GM23338 (cell line): Measurements from ENCODE around the gene KCNT2. TPM values are rescaled to one million over a fixed set of nuclear protein-coding genes. Genes with fewer than 3 reads are reported as not detected.

Experiments
- ATAC-seq: fragments of 200-7000 bp; cut with Tn5 transposase; 3 replicates; pipeline ENCODE4 v1.9.1; 2020
- DNase-seq: peaks from one replicate; pipeline ENCODE4 v3.0.0-alpha.2; 2015; ENCODE audit warnings: low spot score
- H2AFZ ChIP-seq: fragments of 200-600 bp; sonication (generic); 2 replicates; pipeline ENCODE4 v1.8.0; 2016; ENCODE audit warnings: antibody characterized with exemption, mild to moderate bottlenecking, moderate library complexity
- H3F3A ChIP-seq: fragments of 200-600 bp; sonication (generic); replicated peaks from 2 replicates; pipeline ENCODE4 v1.8.0; 2017; ENCODE audit warnings: antibody characterized with exemption, mixed run types, low read depth
- H3K27ac ChIP-seq: fragments of 200-600 bp; sonication (generic); 2 replicates; pipeline ENCODE4 v1.6.1; 2016; ENCODE audit warnings: low read depth
- H3K27me3 ChIP-seq: fragments of 200-600 bp; sonication (generic); 2 replicates; pipeline ENCODE4 v1.8.0; 2016; ENCODE audit warnings: mild to moderate bottlenecking, mixed run types, moderate library complexity; ENCODE audit not compliant: insufficient read depth
- H3K36me3 ChIP-seq: fragments of 200-600 bp; sonication (generic); 2 replicates; pipeline ENCODE4 v1.8.0; 2016; ENCODE audit warnings: mild to moderate bottlenecking; ENCODE audit not compliant: insufficient read depth
- H3K4me1 ChIP-seq: fragments of 200-600 bp; sonication (generic); 2 replicates; pipeline ENCODE4 v1.8.0; 2016; ENCODE audit warnings: mild to moderate bottlenecking, moderate library complexity; ENCODE audit not compliant: insufficient read depth
- H3K4me2 ChIP-seq: fragments of 200-600 bp; sonication (generic); 2 replicates; pipeline ENCODE4 v1.7.1; 2017; ENCODE audit warnings: mixed run types
- H3K4me3 ChIP-seq: fragments of 200-600 bp; sonication (generic); 2 replicates; pipeline ENCODE4 v1.6.1; 2016; ENCODE audit warnings: mixed run types
- H3K79me2 ChIP-seq: fragments of 200-600 bp; sonication (generic); replicated peaks from 2 replicates; pipeline ENCODE4 v1.8.0; 2017; ENCODE audit warnings: mild to moderate bottlenecking; ENCODE audit not compliant: insufficient read depth
- H3K9me2 ChIP-seq: fragments of 200-600 bp; sonication (generic); 2 replicates; pipeline ENCODE4 v1.8.0; 2017; ENCODE audit not compliant: insufficient read depth
- H4K20me1 ChIP-seq: fragments of 200-600 bp; sonication (generic); replicated peaks from 2 replicates; pipeline ENCODE4 v1.8.0; 2017; ENCODE audit warnings: mild to moderate bottlenecking; ENCODE audit not compliant: insufficient read depth
- H3K27ac Mint-ChIP-seq: 2 replicates; pipeline ENCODE4 v1.8.0; 2020; ENCODE audit warnings: inconsistent platforms, mild to moderate bottlenecking, moderate library complexity, mixed read lengths
- H3K27me3 Mint-ChIP-seq: 3 replicates; pipeline ENCODE4 v1.8.0; 2022; ENCODE audit warnings: low read depth, mild to moderate bottlenecking, moderate library complexity, mixed read lengths, inconsistent platforms; ENCODE audit not compliant: insufficient read depth, poor library complexity
- H3K36me3 Mint-ChIP-seq: 3 replicates; pipeline ENCODE4 v1.8.0; 2021; ENCODE audit warnings: low read depth, mild to moderate bottlenecking, inconsistent platforms, moderate library complexity, mixed read lengths
- H3K4me1 Mint-ChIP-seq: 3 replicates; pipeline ENCODE4 v1.8.0; 2020; ENCODE audit warnings: mild to moderate bottlenecking, inconsistent platforms, mixed read lengths
- H3K4me3 Mint-ChIP-seq: 3 replicates; pipeline ENCODE4 v1.8.0; 2021; ENCODE audit warnings: moderate library complexity, mild to moderate bottlenecking, inconsistent platforms, mixed read lengths
- H3K9me3 Mint-ChIP-seq: 3 replicates; pipeline ENCODE4 v1.8.0; 2020; ENCODE audit warnings: moderate library complexity, mild to moderate bottlenecking, inconsistent platforms, mixed read lengths
- CREB1 ChIP-seq: fragments of 250-450 bp; sonication (Bioruptor Pico); IDR thresholded peaks from 2 replicates; pipeline ENCODE4 v1.5.0; 2020; ENCODE audit warnings: low read depth, mild to moderate bottlenecking, moderate library complexity
- EZH2 ChIP-seq: fragments of 200-600 bp; sonication (generic); IDR thresholded peaks from one replicate; pipeline ENCODE4 v1.8.0; 2017; ENCODE audit warnings: antibody characterized with exemption, mild to moderate bottlenecking, low read depth; ENCODE audit not compliant: unreplicated experiment
- EZH2phosphoT487 ChIP-seq: fragments of 200-600 bp; sonication (generic); IDR thresholded peaks from one replicate; pipeline ENCODE4 v1.8.1; 2018; ENCODE audit warnings: antibody characterized with exemption; ENCODE audit not compliant: unreplicated experiment
- JUNB ChIP-seq: IDR thresholded peaks from one replicate; pipeline ENCODE4 v1.6.1; 2016; ENCODE audit warnings: antibody characterized with exemption; ENCODE audit not compliant: unreplicated experiment
- NANOG ChIP-seq: IDR thresholded peaks from 2 replicates; pipeline ENCODE4 v1.6.1; 2016; ENCODE audit warnings: antibody characterized with exemption, borderline replicate concordance
- POLR2AphosphoS5 ChIP-seq: IDR thresholded peaks from 2 replicates; pipeline ENCODE4 v1.6.1; 2016; ENCODE audit warnings: antibody characterized with exemption, low read depth
- STAT1 ChIP-seq: IDR thresholded peaks from one replicate; pipeline ENCODE4 v1.6.1; 2016; ENCODE audit warnings: antibody characterized with exemption; ENCODE audit not compliant: unreplicated experiment
- ZNF114 ChIP-seq: fragments of 250-450 bp; sonication (Bioruptor Pico); IDR thresholded peaks from 2 replicates; pipeline ENCODE4 v1.5.0; 2020; ENCODE audit warnings: mild to moderate bottlenecking, moderate library complexity
- ZNF331 ChIP-seq: fragments of 250-450 bp; sonication (Bioruptor Pico); IDR thresholded peaks from 2 replicates; pipeline ENCODE4 v1.5.0; 2020; ENCODE audit warnings: low read depth, mild to moderate bottlenecking, moderate library complexity
- polyA plus RNA-seq: library from polyadenylated mRNA; unstranded; fragments of >200 nt; fragmentation: Nextera tagmentation; extraction: Ambion mirVana; gene quantifications from 2 replicates; pipeline ENCODE4 v1.2.1, GENCODE V29; 2016
- total RNA-seq: library from RNA; depleted of rRNA; stranded (reverse); fragments of >200 nt; shearing (Covaris generic); gene quantifications from 2 replicates; pipeline ENCODE4 v1.2.3, GENCODE V29; 2014
- TF ChIP-seq, protein P1 (sequence below), 2 experiments: fragments of 200-600 bp in 1 of 2; sonication (generic) in 1 of 2; conservative IDR thresholded peaks; 2 replicates each; pipeline versions ENCODE4 v1.5.1 to v1.6.1; 2016 to 2017; ENCODE audit warnings: antibody characterized with exemption in 2 of 2, low read depth in 2 of 2, mild to moderate bottlenecking in 2 of 2, moderate library complexity in 1 of 2
- TF ChIP-seq, protein P2 (sequence below): fragments of 250-450 bp; sonication (Bioruptor Pico); IDR thresholded peaks from 2 replicates; pipeline ENCODE4 v1.5.0; 2020; ENCODE audit warnings: mild to moderate bottlenecking, moderate library complexity
- TF ChIP-seq, protein P3 (sequence below): IDR thresholded peaks from 2 replicates; pipeline ENCODE4 v1.6.1; 2016; ENCODE audit warnings: antibody characterized with exemption
- TF ChIP-seq, protein P4 (sequence below): IDR thresholded peaks from one replicate; pipeline ENCODE4 v1.6.1; 2018; ENCODE audit warnings: antibody characterized with exemption; ENCODE audit not compliant: unreplicated experiment

Gene KCNT2
- total and polyA plus RNA-seq, 2 experiments from 2014 or later, result 5.4 to 13.4 TPM

DNA sequence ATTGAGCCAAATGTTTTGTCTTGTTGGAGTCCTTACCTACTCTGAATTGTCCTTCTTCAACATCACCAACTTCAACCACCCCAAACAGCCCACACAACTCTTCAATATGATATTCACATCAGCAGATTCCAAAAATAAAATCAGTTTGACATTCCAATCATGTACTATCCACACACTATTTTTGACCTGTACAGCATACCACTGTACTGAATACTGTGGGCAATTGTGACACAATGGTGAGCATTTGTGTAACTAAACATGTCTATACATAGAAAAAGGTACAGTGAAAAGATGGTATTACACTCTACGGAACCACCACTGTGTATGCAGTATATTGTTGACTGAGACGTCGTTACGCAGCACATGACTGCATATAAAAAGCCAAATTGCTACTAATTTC, 223.1 kb downstream of the KCNT2 start:
- H3K4me2 ChIP-seq, result no peak overlapping the region
- no peaks in the 10 kb centered on the region for H3K4me1 Mint-ChIP-seq
- H3K9me3 Mint-ChIP-seq, result no peaks in the 10 kb centered on the region
- no peaks in the 10 kb centered on the region for H3K27me3 Mint-ChIP-seq
- H3K4me1 ChIP-seq, result no peaks in the 10 kb centered on the region
- no peaks in the 10 kb centered on the region for H3K79me2 ChIP-seq
- no peaks in the 10 kb centered on the region for H4K20me1 ChIP-seq
- H3K9me2 ChIP-seq, result no peaks in the 10 kb centered on the region
- H3F3A ChIP-seq, result no peaks in the 10 kb centered on the region
- no peak overlapping the region for H3K4me3 Mint-ChIP-seq
- H2AFZ ChIP-seq, result no peak overlapping the region
- no peak overlapping the region for H3K27ac ChIP-seq
- no peaks in the 10 kb centered on the region for H3K27me3 ChIP-seq
- no peak overlapping the region for H3K4me3 ChIP-seq
- no peaks in the 10 kb centered on the region for H3K36me3 ChIP-seq
- DNase-seq, result no peak
- H3K27ac Mint-ChIP-seq, result no peak overlapping the region
- no peak for TF ChIP-seq ZNF114
- TF ChIP-seq, protein P1, sequence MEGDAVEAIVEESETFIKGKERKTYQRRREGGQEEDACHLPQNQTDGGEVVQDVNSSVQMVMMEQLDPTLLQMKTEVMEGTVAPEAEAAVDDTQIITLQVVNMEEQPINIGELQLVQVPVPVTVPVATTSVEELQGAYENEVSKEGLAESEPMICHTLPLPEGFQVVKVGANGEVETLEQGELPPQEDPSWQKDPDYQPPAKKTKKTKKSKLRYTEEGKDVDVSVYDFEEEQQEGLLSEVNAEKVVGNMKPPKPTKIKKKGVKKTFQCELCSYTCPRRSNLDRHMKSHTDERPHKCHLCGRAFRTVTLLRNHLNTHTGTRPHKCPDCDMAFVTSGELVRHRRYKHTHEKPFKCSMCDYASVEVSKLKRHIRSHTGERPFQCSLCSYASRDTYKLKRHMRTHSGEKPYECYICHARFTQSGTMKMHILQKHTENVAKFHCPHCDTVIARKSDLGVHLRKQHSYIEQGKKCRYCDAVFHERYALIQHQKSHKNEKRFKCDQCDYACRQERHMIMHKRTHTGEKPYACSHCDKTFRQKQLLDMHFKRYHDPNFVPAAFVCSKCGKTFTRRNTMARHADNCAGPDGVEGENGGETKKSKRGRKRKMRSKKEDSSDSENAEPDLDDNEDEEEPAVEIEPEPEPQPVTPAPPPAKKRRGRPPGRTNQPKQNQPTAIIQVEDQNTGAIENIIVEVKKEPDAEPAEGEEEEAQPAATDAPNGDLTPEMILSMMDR (conservative IDR thresholded peaks at IDR 0.05; ENCODE audit: low read depth in 2 of 2), result no peak
- TF ChIP-seq EZH2, result no peak
- TF ChIP-seq ZNF331, result no peak
- TF ChIP-seq, protein P2, sequence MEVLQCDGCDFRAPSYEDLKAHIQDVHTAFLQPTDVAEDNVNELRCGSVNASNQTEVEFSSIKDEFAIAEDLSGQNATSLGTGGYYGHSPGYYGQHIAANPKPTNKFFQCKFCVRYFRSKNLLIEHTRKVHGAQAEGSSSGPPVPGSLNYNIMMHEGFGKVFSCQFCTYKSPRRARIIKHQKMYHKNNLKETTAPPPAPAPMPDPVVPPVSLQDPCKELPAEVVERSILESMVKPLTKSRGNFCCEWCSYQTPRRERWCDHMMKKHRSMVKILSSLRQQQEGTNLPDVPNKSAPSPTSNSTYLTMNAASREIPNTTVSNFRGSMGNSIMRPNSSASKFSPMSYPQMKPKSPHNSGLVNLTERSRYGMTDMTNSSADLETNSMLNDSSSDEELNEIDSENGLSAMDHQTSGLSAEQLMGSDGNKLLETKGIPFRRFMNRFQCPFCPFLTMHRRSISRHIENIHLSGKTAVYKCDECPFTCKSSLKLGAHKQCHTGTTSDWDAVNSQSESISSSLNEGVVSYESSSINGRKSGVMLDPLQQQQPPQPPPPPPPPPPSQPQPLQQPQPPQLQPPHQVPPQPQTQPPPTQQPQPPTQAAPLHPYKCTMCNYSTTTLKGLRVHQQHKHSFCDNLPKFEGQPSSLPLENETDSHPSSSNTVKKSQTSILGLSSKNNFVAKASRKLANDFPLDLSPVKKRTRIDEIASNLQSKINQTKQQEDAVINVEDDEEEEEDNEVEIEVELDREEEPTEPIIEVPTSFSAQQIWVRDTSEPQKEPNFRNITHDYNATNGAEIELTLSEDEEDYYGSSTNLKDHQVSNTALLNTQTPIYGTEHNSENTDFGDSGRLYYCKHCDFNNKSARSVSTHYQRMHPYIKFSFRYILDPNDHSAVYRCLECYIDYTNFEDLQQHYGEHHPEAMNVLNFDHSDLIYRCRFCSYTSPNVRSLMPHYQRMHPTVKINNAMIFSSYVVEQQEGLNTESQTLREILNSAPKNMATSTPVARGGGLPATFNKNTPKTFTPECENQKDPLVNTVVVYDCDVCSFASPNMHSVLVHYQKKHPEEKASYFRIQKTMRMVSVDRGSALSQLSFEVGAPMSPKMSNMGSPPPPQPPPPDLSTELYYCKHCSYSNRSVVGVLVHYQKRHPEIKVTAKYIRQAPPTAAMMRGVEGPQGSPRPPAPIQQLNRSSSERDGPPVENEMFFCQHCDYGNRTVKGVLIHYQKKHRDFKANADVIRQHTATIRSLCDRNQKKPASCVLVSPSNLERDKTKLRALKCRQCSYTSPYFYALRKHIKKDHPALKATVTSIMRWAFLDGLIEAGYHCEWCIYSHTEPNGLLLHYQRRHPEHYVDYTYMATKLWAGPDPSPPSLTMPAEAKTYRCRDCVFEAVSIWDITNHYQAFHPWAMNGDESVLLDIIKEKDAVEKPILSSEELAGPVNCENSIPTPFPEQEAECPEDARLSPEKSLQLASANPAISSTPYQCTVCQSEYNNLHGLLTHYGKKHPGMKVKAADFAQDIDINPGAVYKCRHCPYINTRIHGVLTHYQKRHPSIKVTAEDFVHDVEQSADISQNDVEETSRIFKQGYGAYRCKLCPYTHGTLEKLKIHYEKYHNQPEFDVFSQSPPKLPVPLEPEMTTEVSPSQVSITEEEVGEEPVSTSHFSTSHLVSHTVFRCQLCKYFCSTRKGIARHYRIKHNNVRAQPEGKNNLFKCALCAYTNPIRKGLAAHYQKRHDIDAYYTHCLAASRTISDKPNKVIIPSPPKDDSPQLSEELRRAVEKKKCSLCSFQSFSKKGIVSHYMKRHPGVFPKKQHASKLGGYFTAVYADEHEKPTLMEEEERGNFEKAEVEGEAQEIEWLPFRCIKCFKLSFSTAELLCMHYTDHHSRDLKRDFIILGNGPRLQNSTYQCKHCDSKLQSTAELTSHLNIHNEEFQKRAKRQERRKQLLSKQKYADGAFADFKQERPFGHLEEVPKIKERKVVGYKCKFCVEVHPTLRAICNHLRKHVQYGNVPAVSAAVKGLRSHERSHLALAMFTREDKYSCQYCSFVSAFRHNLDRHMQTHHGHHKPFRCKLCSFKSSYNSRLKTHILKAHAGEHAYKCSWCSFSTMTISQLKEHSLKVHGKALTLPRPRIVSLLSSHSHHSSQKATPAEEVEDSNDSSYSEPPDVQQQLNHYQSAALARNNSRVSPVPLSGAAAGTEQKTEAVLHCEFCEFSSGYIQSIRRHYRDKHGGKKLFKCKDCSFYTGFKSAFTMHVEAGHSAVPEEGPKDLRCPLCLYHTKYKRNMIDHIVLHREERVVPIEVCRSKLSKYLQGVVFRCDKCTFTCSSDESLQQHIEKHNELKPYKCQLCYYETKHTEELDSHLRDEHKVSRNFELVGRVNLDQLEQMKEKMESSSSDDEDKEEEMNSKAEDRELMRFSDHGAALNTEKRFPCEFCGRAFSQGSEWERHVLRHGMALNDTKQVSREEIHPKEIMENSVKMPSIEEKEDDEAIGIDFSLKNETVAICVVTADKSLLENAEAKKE, result no peak
- TF ChIP-seq CREB1, result no peak
- no peak for TF ChIP-seq JUNB
- TF ChIP-seq, protein P3, sequence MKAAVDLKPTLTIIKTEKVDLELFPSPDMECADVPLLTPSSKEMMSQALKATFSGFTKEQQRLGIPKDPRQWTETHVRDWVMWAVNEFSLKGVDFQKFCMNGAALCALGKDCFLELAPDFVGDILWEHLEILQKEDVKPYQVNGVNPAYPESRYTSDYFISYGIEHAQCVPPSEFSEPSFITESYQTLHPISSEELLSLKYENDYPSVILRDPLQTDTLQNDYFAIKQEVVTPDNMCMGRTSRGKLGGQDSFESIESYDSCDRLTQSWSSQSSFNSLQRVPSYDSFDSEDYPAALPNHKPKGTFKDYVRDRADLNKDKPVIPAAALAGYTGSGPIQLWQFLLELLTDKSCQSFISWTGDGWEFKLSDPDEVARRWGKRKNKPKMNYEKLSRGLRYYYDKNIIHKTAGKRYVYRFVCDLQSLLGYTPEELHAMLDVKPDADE, result no peak
- TF ChIP-seq, protein P4, sequence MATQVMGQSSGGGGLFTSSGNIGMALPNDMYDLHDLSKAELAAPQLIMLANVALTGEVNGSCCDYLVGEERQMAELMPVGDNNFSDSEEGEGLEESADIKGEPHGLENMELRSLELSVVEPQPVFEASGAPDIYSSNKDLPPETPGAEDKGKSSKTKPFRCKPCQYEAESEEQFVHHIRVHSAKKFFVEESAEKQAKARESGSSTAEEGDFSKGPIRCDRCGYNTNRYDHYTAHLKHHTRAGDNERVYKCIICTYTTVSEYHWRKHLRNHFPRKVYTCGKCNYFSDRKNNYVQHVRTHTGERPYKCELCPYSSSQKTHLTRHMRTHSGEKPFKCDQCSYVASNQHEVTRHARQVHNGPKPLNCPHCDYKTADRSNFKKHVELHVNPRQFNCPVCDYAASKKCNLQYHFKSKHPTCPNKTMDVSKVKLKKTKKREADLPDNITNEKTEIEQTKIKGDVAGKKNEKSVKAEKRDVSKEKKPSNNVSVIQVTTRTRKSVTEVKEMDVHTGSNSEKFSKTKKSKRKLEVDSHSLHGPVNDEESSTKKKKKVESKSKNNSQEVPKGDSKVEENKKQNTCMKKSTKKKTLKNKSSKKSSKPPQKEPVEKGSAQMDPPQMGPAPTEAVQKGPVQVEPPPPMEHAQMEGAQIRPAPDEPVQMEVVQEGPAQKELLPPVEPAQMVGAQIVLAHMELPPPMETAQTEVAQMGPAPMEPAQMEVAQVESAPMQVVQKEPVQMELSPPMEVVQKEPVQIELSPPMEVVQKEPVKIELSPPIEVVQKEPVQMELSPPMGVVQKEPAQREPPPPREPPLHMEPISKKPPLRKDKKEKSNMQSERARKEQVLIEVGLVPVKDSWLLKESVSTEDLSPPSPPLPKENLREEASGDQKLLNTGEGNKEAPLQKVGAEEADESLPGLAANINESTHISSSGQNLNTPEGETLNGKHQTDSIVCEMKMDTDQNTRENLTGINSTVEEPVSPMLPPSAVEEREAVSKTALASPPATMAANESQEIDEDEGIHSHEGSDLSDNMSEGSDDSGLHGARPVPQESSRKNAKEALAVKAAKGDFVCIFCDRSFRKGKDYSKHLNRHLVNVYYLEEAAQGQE, result no peak
- TF ChIP-seq POLR2AphosphoS5, result no peak
- no peak for TF ChIP-seq NANOG
- TF ChIP-seq EZH2phosphoT487, result no peak
- TF ChIP-seq STAT1, result no peak
- no peak for ATAC-seq
- no peaks in the 10 kb centered on the region; the same call in 2 of the 3 replicates for H3K36me3 Mint-ChIP-seq
